Activated CD4-positive, alpha-beta T cell treated with anti-CD3 and anti-CD28 coated beads for 48 hours (primary cell): ENCODE measurements around the gene FALEC.

Experiments used
- DNase-seq: peaks from one replicate; pipeline ENCODE4 v3.0.0-alpha.2; 2020

The FALEC gene

DNA sequence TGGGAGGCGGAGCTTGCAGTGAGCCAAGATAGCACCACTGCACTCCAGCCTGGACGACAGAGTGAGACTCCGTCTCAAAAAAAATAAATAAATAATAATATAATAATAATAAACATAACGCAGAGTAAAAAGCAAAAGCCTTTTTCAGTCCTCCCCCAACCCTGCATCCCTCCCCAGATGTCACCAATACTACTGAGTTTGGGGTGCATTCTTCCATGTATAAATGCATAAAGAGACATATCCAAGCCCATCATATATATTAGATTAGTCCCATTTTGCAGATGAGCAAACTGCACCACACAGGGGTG lies 32.7 kb downstream of the FALEC start:
- DNase-seq, result no peak

DNA sequence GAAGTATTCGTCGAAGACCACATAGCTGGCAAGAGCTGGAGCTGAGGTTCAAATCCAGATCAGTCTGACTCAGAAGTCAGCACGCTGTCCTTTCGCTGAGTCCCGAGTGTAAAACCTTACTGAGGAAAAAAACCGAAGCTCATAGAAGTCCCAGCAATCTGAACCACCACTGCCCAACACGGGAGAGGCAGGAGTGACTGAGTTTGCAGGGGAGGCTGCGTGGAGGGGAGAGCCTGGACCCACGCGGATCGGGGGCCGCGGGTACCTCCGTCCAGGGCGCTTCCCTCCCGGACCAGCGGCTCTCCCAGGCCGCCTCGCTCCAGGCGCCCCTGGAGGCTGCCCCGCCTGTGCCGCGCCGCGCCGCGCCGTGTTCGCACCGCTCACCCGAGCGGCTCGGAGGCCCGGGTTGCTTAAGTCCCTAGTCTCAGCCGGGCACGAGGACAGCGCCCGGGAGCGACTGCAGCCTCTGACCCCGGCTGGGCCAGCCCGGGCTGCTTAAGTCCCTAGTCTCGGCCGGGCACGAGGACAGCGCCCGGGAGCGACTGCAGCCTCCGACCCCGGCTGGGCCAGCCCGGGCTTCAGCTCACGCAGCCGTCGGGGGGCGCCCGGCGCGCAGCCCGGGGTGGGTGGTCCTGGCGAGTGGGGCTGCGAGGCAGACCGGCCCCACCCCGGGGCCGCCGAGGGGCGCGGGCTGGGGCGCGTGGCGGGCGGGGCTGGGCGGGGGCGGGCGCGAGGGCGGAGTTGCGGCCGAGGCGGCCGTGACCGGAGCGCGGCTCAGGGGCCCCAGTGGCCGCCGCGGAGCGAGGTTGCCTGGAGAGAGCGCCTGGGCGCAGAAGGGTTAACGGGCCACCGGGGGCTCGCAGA lies 33.3 kb downstream of the FALEC start, which contains the start of gene ADAMTSL4:
Gene ADAMTSL4, plus strand, starts transcription at position 777 of the 864 bp plus-strand sequence. CDS start 2,881 bp downstream, outside the sequence.
- peak; percentile 58 for DNase-seq

DNA sequence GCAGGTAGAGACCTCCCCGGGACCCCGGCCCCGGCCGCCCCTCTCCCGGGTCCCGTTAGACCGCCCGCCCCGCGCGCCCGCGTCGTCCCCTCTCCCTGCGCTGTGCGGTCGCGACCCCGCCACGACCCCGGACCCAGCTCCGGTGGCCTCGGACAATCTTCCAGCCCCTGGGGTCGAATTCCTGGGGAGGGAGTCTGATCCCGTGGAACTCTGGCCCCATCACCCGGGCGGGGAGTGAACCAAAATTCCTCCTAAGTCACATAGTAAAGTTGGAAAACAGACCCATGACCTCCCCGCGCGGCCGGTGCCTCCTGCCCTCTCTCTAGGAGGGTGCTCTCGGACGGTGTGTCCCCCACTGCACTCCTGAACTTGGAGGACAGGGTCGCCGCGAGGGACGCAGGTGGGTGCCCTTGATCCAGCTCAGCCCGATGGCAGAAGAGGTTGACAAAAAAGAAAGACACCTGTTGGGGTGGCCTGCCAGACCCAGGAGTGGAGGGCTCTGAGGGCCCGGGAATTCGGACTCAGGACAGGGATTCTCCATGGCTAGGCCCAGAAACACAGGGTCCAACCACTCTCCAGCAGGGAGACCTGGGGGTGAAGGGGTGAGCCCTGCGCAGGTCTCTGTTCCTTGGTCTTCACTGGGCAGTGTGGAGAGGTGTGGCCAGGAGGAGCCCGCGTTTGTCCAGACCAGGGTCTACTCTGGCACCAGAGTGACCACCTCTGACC lies 34.1 kb downstream of the FALEC start:
- no peak for DNase-seq

DNA sequence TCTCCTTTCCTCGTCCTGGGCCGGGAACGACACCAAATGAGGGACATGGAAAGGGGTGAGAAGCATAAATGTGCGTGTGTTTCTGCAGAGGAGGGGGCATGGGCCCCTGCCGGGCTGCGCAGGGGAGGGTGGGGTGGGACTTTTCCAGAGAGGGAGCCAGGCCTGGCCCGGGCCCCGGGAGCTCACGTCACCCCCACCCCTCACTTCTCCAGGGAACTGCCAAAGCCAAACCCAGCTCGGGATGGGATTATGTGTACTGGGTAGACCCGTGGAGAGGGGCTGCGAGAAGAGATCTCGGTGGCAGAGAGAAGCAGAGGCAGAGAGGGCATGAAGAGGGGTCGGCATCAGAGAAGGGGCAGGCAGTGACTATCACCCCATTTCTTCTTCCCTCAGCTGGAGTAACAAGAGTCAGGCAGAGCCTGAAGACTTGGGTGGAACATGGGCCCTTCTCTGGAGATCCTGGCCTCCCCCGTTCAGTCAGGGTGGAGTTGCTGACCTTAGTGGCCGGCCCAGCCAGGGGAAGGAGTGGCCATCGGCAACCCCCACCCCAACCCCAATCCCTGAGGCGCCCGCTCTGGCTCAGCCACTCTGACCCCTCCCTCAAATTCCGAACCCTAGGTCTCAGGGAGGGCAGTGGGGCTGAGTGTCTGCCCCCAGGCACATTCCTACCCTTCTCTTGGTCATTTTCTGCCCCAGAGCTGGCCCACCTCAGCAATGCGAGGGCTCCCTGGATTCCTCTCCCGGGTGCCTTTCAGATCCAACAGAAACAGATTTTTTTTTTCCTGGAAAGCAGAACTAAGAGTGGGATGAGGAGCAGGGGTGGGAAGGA lies 34.9 kb downstream of the FALEC start:
- no peak for DNase-seq

DNA sequence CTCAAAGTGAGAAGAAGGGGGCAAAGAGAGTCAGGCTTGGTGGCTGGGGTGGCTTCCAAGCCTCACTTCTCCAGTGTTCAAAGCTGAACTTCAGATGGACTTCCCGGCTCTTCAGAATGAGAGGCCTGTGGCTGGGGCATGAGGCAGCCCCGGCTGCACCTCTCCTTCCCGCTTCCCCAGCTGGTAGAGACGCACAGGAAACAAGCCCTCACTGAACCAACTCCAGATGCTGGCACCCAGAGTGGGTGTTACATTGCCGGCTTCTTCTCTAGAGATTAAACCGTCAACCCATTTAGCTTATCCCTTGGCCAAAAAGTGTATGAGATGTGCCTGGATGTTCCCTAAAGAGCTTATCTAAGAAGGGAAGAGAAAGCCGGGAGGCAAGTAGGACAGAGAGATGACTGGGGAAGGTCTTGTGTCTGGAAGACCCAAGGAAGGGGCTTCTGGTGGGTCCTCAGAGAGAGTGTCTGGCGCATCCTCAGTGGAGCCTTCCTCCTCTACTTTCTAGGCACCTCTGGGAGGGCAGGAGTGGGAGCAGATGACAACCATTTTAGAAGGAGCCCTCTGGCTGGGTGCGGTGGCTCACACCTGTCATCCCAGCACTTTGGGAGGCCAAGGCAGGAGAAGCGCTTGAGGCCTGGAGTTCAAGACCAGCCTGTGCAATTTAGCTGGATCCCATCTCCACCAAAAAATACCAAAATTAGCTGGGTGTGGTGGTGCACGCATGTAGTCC lies 35.7 kb downstream of the FALEC start:
- DNase-seq, result no peak

DNA sequence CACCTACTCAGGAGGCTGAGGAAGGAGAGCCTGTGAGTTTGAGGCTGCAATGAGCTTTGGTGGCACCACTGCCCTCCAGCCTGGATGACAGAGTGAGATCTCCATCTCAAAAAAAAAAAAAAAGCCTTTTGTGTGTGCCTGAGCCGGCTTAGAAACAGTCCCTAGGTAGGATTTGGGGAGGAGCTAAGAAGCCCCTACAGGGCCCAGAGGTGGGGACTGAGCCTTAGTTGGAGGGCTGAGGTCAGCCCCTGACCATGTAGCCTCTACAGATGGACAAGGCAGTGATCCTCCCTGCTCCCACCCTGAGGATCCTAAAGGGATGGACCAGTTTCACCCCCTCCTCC lies 36.2 kb downstream of the FALEC start:
- no peak for DNase-seq

DNA sequence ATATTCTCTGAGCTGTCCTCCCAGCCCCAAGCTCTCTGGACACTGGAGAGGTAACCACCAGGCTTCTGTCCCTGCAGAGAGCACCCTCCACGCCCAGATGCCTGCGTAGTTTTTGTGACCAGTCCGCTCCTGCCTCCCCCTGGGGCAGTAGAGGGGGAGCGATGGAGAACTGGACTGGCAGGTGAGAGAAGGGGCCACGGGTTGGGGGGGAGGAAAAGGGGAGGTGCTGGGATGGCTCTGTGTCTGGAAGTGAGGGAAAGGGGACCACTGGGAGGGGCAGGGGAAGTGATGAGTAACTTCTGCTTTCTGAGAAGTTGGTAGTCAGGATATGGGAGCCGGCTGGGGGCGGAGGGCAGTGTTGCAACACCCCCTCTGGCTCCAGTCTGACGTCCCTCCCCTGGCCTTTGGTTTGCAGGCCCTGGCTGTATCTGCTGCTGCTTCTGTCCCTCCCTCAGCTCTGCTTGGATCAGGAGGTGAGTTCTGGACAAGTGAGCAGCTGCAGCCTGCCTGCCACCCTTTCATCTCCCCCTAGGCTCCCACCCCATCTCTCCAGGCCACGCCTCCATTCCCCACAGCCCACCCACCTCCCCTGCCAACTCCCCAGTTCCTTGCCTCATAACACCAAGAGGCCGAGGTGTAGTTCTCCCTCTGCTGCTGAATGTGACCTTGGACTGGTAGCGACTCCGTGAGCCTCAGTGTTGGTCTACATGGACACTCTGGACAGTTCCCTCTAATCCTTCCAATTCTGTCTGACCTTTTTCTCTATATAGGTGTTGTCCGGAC lies 36.8 kb downstream of the FALEC start:
- DNase-seq, result no peak

DNA sequence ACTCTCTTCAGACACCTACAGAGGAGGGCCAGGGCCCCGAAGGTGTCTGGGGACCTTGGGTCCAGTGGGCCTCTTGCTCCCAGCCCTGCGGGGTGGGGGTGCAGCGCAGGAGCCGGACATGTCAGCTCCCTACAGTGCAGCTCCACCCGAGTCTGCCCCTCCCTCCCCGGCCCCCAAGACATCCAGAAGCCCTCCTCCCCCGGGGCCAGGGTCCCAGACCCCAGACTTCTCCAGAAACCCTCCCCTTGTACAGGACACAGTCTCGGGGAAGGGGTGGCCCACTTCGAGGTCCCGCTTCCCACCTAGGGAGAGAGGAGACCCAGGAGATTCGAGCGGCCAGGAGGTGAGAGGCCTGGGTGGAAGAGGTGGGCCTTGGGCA lies 37.3 kb downstream of the FALEC start:
- no peak for DNase-seq

DNA sequence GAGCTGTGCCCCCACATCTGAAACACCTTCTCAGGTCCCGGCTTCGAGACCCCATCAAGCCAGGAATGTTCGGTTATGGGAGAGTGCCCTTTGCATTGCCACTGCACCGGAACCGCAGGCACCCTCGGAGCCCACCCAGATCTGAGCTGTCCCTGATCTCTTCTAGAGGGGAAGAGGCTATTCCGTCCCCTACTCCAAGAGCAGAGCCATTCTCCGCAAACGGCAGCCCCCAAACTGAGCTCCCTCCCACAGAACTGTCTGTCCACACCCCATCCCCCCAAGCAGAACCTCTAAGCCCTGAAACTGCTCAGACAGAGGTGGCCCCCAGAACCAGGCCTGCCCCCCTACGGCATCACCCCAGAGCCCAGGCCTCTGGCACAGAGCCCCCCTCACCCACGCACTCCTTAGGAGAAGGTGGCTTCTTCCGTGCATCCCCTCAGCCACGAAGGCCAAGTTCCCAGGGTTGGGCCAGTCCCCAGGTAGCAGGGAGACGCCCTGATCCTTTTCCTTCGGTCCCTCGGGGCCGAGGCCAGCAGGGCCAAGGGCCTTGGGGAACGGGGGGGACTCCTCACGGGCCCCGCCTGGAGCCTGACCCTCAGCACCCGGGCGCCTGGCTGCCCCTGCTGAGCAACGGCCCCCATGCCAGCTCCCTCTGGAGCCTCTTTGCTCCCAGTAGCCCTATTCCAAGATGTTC lies 38.0 kb downstream of the FALEC start:
- no peak for DNase-seq

DNA sequence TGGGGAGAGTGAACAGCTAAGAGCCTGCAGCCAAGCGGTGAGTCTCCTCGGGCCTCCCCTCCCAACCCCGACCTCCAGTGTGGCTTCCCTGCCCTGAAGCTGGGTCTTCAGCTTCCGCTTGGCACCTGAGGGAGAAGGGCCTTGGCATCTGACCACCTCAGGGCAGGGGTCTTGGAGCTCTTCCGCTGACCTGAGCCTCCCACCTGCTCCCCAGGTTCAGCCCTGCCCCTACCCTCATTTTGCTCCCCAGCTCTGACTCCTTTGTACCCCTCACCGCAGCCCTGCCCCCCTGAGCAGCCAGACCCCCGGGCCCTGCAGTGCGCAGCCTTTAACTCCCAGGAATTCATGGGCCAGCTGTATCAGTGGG lies 38.5 kb downstream of the FALEC start:
- DNase-seq, result no peak

DNA sequence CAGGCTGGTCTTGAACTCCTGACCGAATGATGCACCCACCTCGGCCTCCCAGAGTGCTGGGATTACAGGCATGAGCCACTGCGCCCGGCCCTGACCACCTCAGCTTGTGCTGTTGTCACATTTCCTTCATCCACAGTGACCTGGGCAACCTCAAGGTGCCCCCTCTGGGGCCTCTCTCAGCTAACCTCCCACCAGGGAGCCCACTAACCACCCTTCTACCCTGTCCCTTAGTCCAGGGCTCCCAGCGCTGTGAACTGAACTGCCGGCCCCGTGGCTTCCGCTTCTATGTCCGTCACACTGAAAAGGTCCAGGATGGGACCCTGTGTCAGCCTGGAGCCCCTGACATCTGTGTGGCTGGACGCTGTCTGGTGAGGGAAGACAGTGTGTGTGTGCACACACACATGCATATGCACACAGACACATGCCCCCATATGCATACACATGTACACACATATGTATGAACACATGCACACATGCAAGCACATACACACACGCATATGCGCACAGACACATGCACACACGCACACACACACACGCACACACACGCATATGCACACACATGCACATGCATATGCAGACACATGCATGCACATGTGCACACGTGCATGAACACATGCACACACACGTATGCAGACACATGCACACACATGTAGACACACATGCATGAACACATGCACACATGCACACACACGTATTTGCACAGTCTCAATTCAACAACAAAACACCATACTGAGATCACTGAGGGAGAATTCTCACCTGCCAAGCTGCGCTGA lies 39.8 kb downstream of the FALEC start:
- no peak for DNase-seq

DNA sequence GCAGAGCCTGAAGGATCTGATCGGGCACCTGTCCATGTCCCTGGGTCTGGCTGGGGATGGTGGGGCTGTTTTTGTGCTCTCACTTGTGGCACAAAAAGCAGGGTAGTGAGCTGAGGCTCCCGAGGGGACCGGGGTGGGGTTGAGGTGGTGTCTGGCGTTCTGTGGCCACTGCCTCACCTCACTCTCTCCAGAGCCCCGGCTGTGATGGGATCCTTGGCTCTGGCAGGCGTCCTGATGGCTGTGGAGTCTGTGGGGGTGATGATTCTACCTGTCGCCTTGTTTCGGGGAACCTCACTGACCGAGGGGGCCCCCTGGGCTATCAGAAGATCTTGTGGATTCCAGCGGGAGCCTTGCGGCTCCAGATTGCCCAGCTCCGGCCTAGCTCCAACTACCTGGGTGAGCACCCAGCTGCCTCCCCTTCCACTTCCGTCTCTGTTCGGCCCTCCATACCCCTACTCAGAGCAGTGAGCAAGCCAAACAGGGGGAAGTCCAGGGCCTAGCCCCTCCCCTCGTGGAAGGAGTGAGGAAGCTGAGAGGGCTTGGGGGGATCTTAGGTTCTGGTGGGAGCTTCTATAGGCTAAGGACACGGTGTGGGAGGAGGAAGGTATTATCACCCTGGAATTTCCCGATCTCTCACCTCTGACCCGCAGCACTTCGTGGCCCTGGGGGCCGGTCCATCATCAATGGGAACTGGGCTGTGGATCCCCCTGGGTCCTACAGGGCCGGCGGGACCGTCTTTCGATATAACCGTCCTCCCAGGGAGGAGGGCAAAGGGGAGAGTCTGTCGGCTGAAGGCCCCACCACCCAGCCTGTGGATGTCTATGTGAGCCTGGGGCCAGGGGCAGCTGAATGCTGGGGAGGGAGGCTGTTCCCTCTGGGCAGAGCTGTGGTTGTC lies 40.7 kb downstream of the FALEC start:
- no peak for DNase-seq

DNA sequence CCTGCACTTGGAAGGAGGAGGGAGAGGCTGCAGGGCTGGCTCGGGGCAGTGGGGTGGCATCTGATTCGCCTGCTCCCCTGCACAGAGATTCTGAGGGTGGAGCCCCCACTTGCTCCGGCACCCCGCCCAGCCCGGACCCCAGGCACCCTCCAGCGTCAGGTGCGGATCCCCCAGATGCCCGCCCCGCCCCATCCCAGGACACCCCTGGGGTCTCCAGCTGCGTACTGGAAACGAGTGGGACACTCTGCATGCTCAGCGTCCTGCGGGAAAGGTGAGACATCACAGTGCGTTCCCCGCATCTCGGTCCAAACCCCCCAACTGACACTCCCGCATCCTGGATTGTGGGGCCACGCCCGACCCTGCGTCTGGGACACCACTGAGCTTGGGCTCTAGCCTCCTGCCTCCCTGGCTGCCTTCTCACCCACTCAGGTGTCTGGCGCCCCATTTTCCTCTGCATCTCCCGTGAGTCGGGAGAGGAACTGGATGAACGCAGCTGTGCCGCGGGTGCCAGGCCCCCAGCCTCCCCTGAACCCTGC lies 41.6 kb downstream of the FALEC start:
- DNase-seq, result no peak

DNA sequence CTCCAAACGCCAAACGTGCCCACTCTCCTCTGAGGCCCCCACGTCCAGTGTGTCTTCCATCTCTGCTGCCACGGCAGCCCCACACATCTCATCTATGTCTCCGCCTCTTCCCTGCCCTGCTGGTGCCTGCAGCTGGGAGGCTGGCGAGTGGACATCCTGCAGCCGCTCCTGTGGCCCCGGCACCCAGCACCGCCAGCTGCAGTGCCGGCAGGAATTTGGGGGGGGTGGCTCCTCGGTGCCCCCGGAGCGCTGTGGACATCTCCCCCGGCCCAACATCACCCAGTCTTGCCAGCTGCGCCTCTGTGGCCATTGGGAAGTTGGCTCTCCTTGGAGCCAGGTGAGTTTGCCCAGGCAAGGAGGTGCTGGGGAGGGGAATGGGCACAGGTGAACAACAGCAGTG lies 42.3 kb downstream of the FALEC start:
- DNase-seq, result no peak

DNA sequence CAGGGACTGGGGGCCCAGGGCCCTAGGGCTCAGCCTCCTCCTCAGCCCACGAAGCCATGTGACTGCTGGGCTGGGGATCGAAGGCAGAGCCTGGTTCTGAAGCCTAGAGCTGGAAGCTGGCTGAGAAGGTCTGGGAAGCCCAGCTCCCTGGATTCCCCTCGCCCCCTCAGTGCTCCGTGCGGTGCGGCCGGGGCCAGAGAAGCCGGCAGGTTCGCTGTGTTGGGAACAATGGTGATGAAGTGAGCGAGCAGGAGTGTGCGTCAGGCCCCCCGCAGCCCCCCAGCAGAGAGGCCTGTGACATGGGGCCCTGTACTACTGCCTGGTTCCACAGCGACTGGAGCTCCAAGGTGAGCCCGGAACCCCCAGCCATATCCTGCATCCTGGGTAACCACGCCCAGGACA lies 42.8 kb downstream of the FALEC start:
- no peak for DNase-seq

DNA sequence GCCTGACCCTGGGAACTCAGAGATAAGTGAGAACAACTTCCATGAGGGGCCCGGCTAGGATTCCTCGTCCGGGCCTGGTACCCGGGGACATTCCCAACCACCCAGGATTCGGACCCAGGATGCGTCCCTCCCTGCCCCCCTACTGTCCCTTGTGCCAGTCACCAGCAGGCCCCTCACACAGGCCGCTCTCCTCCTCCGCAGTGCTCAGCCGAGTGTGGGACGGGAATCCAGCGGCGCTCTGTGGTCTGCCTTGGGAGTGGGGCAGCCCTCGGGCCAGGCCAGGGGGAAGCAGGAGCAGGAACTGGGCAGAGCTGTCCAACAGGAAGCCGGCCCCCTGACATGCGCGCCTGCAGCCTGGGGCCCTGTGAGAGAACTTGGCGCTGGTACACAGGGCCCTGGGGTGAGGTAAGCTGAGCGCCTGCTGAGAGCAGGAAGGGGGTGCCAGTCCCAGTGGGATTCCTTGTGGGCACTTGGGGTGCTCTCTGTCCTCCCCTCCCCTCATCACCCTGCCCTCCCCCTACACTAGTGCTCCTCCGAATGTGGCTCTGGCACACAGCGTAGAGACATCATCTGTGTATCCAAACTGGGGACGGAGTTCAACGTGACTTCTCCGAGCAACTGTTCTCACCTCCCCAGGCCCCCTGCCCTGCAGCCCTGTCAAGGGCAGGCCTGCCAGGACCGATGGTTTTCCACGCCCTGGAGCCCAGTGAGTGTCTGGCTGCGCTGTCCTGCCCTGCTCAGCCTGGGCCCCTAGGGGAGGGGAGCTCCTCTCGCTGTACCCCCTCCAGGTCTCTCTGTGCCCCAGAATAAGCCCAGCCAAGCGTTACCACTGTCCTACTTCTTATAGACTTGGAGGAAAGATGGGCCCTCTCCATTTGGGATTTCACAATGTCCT lies 43.5 kb downstream of the FALEC start:
- DNase-seq, result no peak

DNA sequence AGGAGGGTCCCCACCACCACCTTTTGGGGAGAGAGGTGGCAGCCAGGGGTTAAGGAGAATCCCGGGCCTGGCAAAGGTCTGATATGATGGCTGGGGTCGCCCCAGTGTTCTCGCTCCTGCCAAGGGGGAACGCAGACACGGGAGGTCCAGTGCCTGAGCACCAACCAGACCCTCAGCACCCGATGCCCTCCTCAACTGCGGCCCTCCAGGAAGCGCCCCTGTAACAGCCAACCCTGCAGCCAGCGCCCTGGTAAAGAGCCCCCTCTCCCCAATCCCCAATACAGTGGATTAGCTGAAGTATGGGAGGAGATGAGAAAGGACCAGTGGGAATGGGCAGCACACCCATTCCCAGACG lies 44.1 kb downstream of the FALEC start:
- no peak for DNase-seq

DNA sequence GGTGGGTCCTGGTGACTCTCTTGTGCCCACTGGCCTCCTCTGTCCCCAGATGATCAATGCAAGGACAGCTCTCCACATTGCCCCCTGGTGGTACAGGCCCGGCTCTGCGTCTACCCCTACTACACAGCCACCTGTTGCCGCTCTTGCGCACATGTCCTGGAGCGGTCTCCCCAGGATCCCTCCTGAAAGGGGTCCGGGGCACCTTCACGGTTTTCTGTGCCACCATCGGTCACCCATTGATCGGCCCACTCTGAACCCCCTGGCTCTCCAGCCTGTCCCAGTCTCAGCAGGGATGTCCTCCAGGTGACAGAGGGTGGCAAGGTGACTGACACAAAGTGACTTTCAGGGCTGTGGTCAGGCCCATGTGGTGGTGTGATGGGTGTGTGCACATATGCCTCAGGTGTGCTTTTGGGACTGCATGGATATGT lies 44.5 kb downstream of the FALEC start:
- peak; percentile 85 for DNase-seq
